DOHH2 (cell line): Measurements from ENCODE around the gene KIF3C.

Experiments
- H3F3A ChIP-seq: fragments of 200-600 bp; sonication (generic), shearing (Covaris generic); 2 replicates; pipeline ENCODE4 v1.6.0; 2016; ENCODE audit warnings: antibody characterized with exemption, mild to moderate bottlenecking; ENCODE audit not compliant: control insufficient read depth, insufficient read depth
- H3K27ac ChIP-seq: fragments of 200-600 bp; sonication (generic); 2 replicates; pipeline ENCODE4 v1.5.1; 2014; ENCODE audit warnings: low read depth, mild to moderate bottlenecking, low read length, moderate library complexity
- H3K27me3 ChIP-seq: fragments of 200-600 bp; sonication (generic); 2 replicates; pipeline ENCODE4 v1.6.1; 2014; ENCODE audit warnings: mild to moderate bottlenecking, low read length, mixed read lengths; ENCODE audit not compliant: control insufficient read depth
- H3K36me3 ChIP-seq: fragments of 200-600 bp; sonication (generic); 2 replicates; pipeline ENCODE4 v1.6.1; 2014; ENCODE audit warnings: mild to moderate bottlenecking, low read length, moderate library complexity, mixed read lengths; ENCODE audit not compliant: control insufficient read depth
- H3K4me1 ChIP-seq: fragments of 200-600 bp; sonication (generic); 2 replicates; pipeline ENCODE4 v1.6.1; 2014; ENCODE audit warnings: mild to moderate bottlenecking, low read length, mixed read lengths; ENCODE audit not compliant: control insufficient read depth
- H3K4me2 ChIP-seq: fragments of 200-600 bp; sonication (generic); 2 replicates; pipeline ENCODE4 v1.6.0; 2014; ENCODE audit warnings: mild to moderate bottlenecking, low read length, moderate library complexity
- H3K4me3 ChIP-seq: fragments of 200-600 bp; sonication (generic); 2 replicates; pipeline ENCODE4 v1.5.1; 2014; ENCODE audit warnings: mild to moderate bottlenecking, low read length, mixed read lengths
- H3K79me2 ChIP-seq: fragments of 200-600 bp; sonication (generic); 2 replicates; pipeline ENCODE4 v1.6.1; 2014; ENCODE audit warnings: mild to moderate bottlenecking, low read length, mixed read lengths; ENCODE audit not compliant: control insufficient read depth
- H3K9me2 ChIP-seq: fragments of 200-600 bp; sonication (generic); replicated peaks from 2 replicates; pipeline ENCODE4 v1.6.1; 2014; ENCODE audit warnings: mild to moderate bottlenecking, low read length, mixed read lengths; ENCODE audit not compliant: control insufficient read depth
- H3K9me3 ChIP-seq: fragments of 200-600 bp; sonication (generic); 2 replicates; pipeline ENCODE4 v1.6.1; 2014; ENCODE audit warnings: antibody characterized with exemption, low read length, mixed read lengths; ENCODE audit not compliant: control insufficient read depth, insufficient read depth
- H4K20me1 ChIP-seq: fragments of 200-600 bp; sonication (generic); 2 replicates; pipeline ENCODE4 v1.6.0; 2014; ENCODE audit warnings: low read depth, mild to moderate bottlenecking, antibody characterized with exemption, low read length, moderate library complexity; ENCODE audit not compliant: control insufficient read depth, insufficient read depth
- CTCF ChIP-seq: fragments of 200-600 bp; sonication (generic); IDR thresholded peaks from one replicate; pipeline ENCODE4 v1.5.1; 2014; ENCODE audit warnings: antibody characterized with exemption, mild to moderate bottlenecking, low read depth, low read length; ENCODE audit not compliant: poor library complexity, severe bottlenecking
- EZH2phosphoT487 ChIP-seq: fragments of 200-600 bp; sonication (generic); IDR thresholded peaks from 2 replicates; pipeline ENCODE4 v1.6.1; 2017; ENCODE audit warnings: borderline replicate concordance, mild to moderate bottlenecking, antibody characterized with exemption, low read length, moderate library complexity, mixed read lengths

Gene KIF3C

GRCh38 chr2:25926984-25927756 lies 55.1 kb downstream of the KIF3C start:
- no peaks in the 10 kb centered on the region for H3F3A ChIP-seq
- no peak overlapping the region for H3K4me2 ChIP-seq
- no peak for TF ChIP-seq EZH2phosphoT487
- no peak for TF ChIP-seq CTCF
- no peak overlapping the region for H3K4me3 ChIP-seq
- H3K36me3 ChIP-seq: no peaks in the 10 kb centered on the region
- no peak overlapping the region for H3K27ac ChIP-seq
- no peaks in the 10 kb centered on the region for H3K79me2 ChIP-seq
- H3K9me2 ChIP-seq: no peaks in the 10 kb centered on the region
- no peaks in the 10 kb centered on the region for H3K27me3 ChIP-seq
- no peaks in the 10 kb centered on the region for H3K4me1 ChIP-seq
- H4K20me1 ChIP-seq: no peaks in the 10 kb centered on the region
- no peaks in the 10 kb centered on the region for H3K9me3 ChIP-seq

- Histone ChIP-seq H3K36me3 (no peaks in the 10 kb centered on the region), H3K27ac (no peak overlapping the region), H3K4me3 (no peak overlapping the region), H3K9me3 (no peaks in the 10 kb centered on the region), H3K27me3 (no peaks in the 10 kb centered on the region), H3F3A (no peaks in the 10 kb centered on the region), H3K9me2 (no peaks in the 10 kb centered on the region), H3K4me1 (no peaks in the 10 kb centered on the region), H4K20me1 (no peaks in the 10 kb centered on the region), H3K79me2 (no peaks in the 10 kb centered on the region), H3K4me2 (no peak overlapping the region)
- TF ChIP-seq EZH2phosphoT487 (no peak), CTCF (no peak)
Observed at GRCh38 chr2:25922501-25922900, 59.8 kb downstream of the KIF3C start.

GRCh38 chr2:25920786-25921415 lies 61.4 kb downstream of the KIF3C start:
- no peak for TF ChIP-seq CTCF
- TF ChIP-seq EZH2phosphoT487: no peak
- no peaks in the 10 kb centered on the region for H3K4me1 ChIP-seq
- H3K4me2 ChIP-seq: no peak overlapping the region
- H3K79me2 ChIP-seq: no peaks in the 10 kb centered on the region
- no peaks in the 10 kb centered on the region for H3K9me2 ChIP-seq
- no peaks in the 10 kb centered on the region for H3K9me3 ChIP-seq
- H4K20me1 ChIP-seq: no peaks in the 10 kb centered on the region
- no peaks in the 10 kb centered on the region for H3K27me3 ChIP-seq
- no peak overlapping the region for H3K4me3 ChIP-seq
- no peaks in the 10 kb centered on the region for H3K36me3 ChIP-seq
- no peaks in the 10 kb centered on the region for H3F3A ChIP-seq
- no peak overlapping the region for H3K27ac ChIP-seq
